PFSK-1 (cell line): ENCODE measurements around the gene PMM1.

Experiments used
- POLR2AphosphoS5 ChIP-seq: IDR thresholded peaks from 2 replicates; pipeline ENCODE4 v1.6.1; 2012; ENCODE audit warnings: low read depth, mild to moderate bottlenecking, control low read depth, low read length, moderate library complexity
- TAF1 ChIP-seq: IDR thresholded peaks from 2 replicates; pipeline ENCODE4 v1.6.1; 2012; ENCODE audit warnings: low read length, control low read depth, borderline replicate concordance; ENCODE audit not compliant: insufficient read depth

DNA sequence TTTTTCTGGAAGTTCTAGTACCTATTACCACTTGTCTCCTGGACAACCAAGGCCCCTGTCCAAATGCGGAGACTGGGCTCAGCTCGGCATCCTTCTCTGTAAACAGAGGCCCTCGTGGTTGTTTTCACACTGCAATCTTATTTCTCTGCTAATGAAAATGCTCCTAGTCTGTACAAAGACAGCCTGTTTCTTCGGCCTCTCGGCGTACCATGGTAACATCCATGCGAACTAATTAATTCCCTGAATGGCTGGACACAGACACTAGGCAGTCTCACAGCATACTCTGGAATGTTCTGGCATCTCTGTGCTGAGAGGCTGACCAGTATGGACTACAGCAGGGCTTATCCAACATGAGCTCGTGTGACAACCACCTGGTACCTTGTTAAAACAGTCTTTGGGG, 51.1 kb downstream of the PMM1 start:
- no peak for TF ChIP-seq POLR2AphosphoS5
- TF ChIP-seq TAF1, result no peak
